Measurements from ENCODE around the gene RCOR2.

DNA sequence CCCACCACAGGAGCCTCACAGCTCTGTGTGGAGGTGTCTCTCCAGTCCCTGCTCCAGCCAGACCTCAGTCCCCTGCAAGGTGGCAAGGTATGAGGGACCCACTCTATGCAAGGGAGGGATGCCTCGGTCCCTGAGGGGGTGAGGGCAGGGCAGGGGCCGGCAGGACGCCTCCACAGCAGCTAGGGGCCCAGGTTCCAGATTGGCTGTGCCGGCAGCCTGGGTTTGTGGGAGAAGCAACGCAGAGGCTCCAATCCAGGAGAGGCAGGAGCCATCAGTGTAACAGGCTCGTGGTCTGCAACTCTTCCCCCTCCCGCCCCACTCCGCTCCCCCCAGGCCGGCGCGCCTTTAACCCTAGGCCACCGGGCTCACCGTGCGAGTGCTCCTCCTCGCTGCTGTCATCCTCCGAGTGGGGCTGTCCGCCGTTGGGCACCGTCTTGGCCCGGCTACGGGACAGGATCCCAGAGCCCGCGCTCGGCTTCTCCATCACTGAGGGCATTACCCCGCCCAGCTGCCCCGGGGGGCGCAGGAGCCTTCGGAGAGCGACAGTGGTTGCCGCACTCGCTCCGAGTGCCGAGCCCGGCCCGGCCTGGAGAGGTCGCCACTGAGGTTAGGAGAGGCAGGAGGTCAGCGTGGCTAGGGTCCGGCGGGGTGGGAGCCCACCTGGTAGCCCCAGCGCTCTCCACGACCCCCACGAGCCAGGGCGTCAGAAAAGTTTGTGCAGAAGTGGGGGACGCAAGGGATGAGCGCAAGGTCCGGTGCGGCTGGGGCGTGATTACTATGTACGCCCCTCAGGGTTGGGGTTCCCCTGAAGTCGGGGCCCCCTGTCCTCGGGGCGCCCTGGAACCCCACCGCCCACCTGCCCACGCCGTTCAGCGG, 765 bp downstream of the RCOR2 start:
- TF ChIP-seq, protein P1, sequence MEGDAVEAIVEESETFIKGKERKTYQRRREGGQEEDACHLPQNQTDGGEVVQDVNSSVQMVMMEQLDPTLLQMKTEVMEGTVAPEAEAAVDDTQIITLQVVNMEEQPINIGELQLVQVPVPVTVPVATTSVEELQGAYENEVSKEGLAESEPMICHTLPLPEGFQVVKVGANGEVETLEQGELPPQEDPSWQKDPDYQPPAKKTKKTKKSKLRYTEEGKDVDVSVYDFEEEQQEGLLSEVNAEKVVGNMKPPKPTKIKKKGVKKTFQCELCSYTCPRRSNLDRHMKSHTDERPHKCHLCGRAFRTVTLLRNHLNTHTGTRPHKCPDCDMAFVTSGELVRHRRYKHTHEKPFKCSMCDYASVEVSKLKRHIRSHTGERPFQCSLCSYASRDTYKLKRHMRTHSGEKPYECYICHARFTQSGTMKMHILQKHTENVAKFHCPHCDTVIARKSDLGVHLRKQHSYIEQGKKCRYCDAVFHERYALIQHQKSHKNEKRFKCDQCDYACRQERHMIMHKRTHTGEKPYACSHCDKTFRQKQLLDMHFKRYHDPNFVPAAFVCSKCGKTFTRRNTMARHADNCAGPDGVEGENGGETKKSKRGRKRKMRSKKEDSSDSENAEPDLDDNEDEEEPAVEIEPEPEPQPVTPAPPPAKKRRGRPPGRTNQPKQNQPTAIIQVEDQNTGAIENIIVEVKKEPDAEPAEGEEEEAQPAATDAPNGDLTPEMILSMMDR (optimal IDR thresholded peaks at IDR 0.05 in 1 of 3, IDR thresholded peaks at IDR 0.05 in 1 of 3, conservative IDR thresholded peaks at IDR 0.05 in 1 of 3; ENCODE audit: extremely low read depth in 1 of 3, insufficient read depth in 2 of 3, low read length in 3 of 3), result peak in 2 of 3 experiments; percentile 70 to 71
- peak; percentile 54 for TF ChIP-seq EZH2 (IDR thresholded peaks at IDR 0.05; ENCODE audit: low read length)

All from keratinocyte (primary cell).